Trophoblast cell (in vitro differentiated cells and primary cell): ENCODE data around the gene SORCS1.

Experiments used
- DNase-seq, 2 donors: peaks; one replicate each; pipeline ENCODE4 v3.0.0-alpha.2; 2016
- H2AFZ ChIP-seq: 2 replicates; pipeline ENCODE4 v1.6.1; 2013; ENCODE audit warnings: low read length, moderate library complexity, mild to moderate bottlenecking; ENCODE audit not compliant: insufficient read depth, poor library complexity
- H2AK5ac ChIP-seq: 2 replicates; pipeline ENCODE4 v1.6.1; 2013; ENCODE audit warnings: mild to moderate bottlenecking, low read length
- H2BK120ac ChIP-seq: 2 replicates; pipeline ENCODE4 v1.6.1; 2013; ENCODE audit warnings: low read length, mild to moderate bottlenecking, moderate library complexity; ENCODE audit not compliant: insufficient read depth, poor library complexity
- H2BK12ac ChIP-seq: 2 replicates; pipeline ENCODE4 v1.6.1; 2013; ENCODE audit warnings: mild to moderate bottlenecking, low read length, moderate library complexity
- H2BK5ac ChIP-seq: 2 replicates; pipeline ENCODE4 v1.6.1; 2013; ENCODE audit warnings: low read length, low read depth, moderate library complexity, mild to moderate bottlenecking; ENCODE audit not compliant: poor library complexity
- H3K14ac ChIP-seq: 2 replicates; pipeline ENCODE4 v1.6.1; 2013; ENCODE audit warnings: mild to moderate bottlenecking, low read length
- H3K18ac ChIP-seq: 2 replicates; pipeline ENCODE4 v1.6.1; 2013; ENCODE audit warnings: mild to moderate bottlenecking, low read length
- H3K23ac ChIP-seq: 2 replicates; pipeline ENCODE4 v1.6.1; 2013; ENCODE audit warnings: low read length
- H3K27ac ChIP-seq: 2 replicates; pipeline ENCODE4 v1.5.1; 2013; ENCODE audit warnings: low read depth, mild to moderate bottlenecking, inconsistent platforms, low read length, moderate library complexity
- H3K27me3 ChIP-seq: 2 replicates; pipeline ENCODE4 v1.6.1; 2013; ENCODE audit warnings: inconsistent platforms, mild to moderate bottlenecking, low read length, moderate library complexity; ENCODE audit not compliant: insufficient read depth
- H3K36me3 ChIP-seq, 2 experiments: 1 replicate in 1 of 2; 2 replicates in 1 of 2; pipeline ENCODE4 v1.6.1; 2013; ENCODE audit warnings: low read length in 2 of 2, mild to moderate bottlenecking in 2 of 2, moderate library complexity in 1 of 2; ENCODE audit not compliant: insufficient read depth in 2 of 2, control insufficient read depth in 1 of 2
- H3K4ac ChIP-seq: 2 replicates; pipeline ENCODE4 v1.6.1; 2013; ENCODE audit warnings: low read depth, mild to moderate bottlenecking, low read length, moderate library complexity
- H3K4me1 ChIP-seq, 2 experiments: 1 replicate in 1 of 2; 2 replicates in 1 of 2; pipeline ENCODE4 v1.6.1; 2013; ENCODE audit warnings: low read length in 2 of 2, mild to moderate bottlenecking in 2 of 2, moderate library complexity in 1 of 2; ENCODE audit not compliant: insufficient read depth in 2 of 2, control insufficient read depth in 1 of 2
- H3K4me2 ChIP-seq: 2 replicates; pipeline ENCODE4 v1.6.1; 2013; ENCODE audit warnings: inconsistent platforms, mild to moderate bottlenecking, low read length, moderate library complexity
- H3K4me3 ChIP-seq: 2 replicates; pipeline ENCODE4 v1.5.1; 2013; ENCODE audit warnings: mild to moderate bottlenecking, low read depth, low read length, inconsistent platforms
- H3K79me1 ChIP-seq: one replicate; pipeline ENCODE4 v1.6.1; 2013; ENCODE audit warnings: low read length
- H3K79me2 ChIP-seq: 2 replicates; pipeline ENCODE4 v1.6.1; 2013; ENCODE audit warnings: low read length, mild to moderate bottlenecking; ENCODE audit not compliant: control insufficient read depth, insufficient read depth, poor library complexity
- H3K9ac ChIP-seq: 2 replicates; pipeline ENCODE4 v1.6.1; 2013; ENCODE audit warnings: mild to moderate bottlenecking, low read length
- H3K9me3 ChIP-seq: 2 replicates; pipeline ENCODE4 v1.6.1; 2013; ENCODE audit warnings: low read depth, mild to moderate bottlenecking, control low read depth, inconsistent platforms, low read length; ENCODE audit not compliant: insufficient read depth
- H4K12ac ChIP-seq: 2 replicates; pipeline ENCODE4 v1.6.1; 2013; ENCODE audit warnings: low read depth, mild to moderate bottlenecking, low read length, moderate library complexity
- H4K8ac ChIP-seq: 2 replicates; pipeline ENCODE4 v1.6.1; 2013; ENCODE audit warnings: low read depth, mild to moderate bottlenecking, low read length, moderate library complexity
- H4K91ac ChIP-seq: one replicate; pipeline ENCODE4 v1.6.1; 2013; ENCODE audit warnings: low read depth, mild to moderate bottlenecking, low read length, moderate library complexity
- WGBS: extraction: QIAGEN DNeasy Blood & Tissue Kit; methylation state at CpG from one replicate; pipeline ENCODE4 v1.1.7; 2013; ENCODE audit warnings: missing lambda C conversion rate; ENCODE audit not compliant: insufficient read length, insufficient coverage; ENCODE audit errors: extremely low coverage; 5-methylcytosine and 5-hydroxymethylcytosine counted together

Gene SORCS1

DNA sequence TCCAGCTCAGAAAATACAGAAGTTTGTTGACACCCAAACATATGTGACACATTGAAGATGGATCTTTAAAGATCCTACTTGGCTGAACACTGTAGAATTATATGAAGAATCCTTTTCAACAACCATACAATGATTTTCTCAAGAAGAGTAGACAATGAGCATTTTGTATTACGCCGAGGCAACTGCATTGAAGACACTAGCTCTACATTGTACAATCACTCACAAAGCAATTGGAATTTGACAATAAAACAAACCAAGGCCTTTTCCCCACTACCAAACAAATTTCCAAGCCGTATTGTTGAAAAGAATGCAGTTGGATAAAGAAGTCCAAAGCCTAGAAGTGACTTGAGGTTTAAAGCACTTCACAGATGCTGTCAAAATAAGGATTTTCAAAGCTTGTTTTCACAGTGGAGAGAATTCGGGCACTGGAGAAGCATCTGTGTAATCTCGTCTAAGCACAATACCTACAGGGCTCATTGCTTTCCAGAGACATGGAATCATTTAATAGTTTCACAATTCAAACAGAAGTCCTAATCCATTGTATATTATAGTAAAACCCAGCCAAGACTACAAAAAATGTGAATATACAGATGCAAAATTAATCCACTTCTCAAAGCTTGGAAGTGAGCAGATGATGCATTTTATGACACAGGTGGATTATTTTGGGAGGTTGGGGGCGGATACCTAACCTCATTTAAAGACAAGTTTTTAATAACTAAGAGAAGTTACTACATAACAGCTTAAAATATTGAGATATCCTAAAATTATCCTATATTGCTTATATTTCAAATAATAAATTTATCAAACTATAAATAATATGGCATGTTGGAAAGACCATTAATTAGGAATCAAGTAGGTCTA, 78.6 kb downstream of the SORCS1 start:
- H2AFZ ChIP-seq, result no peak overlapping the region
- no peak for DNase-seq
- peaks cover 0 to 2% of the 10 kb centered on the region in 2 experiments for H3K4me1 ChIP-seq
- no peak overlapping the region for H3K18ac ChIP-seq
- no peak overlapping the region for H4K12ac ChIP-seq
- H4K8ac ChIP-seq, result no peak overlapping the region
- WGBS, result no CpG with 5 or more reads among the region's 6 CpGs
- H3K27ac ChIP-seq, result no peak overlapping the region
- H3K27me3 ChIP-seq, result no peaks in the 10 kb centered on the region
- no peak overlapping the region for H3K9ac ChIP-seq
- H3K23ac ChIP-seq, result no peak overlapping the region
- no peaks in the 10 kb centered on the region for H3K9me3 ChIP-seq
- H3K4me2 ChIP-seq, result no peak overlapping the region
- H2BK12ac ChIP-seq, result no peak overlapping the region
- H2AK5ac ChIP-seq, result no peak overlapping the region
- no peak overlapping the region for H3K4ac ChIP-seq
- H3K14ac ChIP-seq, result no peak overlapping the region
- H4K91ac ChIP-seq, result no peak overlapping the region
- H3K36me3 ChIP-seq, result no peaks in the 10 kb centered on the region
- H2BK5ac ChIP-seq, result no peak overlapping the region
- H2BK120ac ChIP-seq, result no peak overlapping the region
- no peaks in the 10 kb centered on the region for H3K79me1 ChIP-seq
- H3K4me3 ChIP-seq, result no peak overlapping the region
- no peaks in the 10 kb centered on the region for H3K79me2 ChIP-seq

DNA sequence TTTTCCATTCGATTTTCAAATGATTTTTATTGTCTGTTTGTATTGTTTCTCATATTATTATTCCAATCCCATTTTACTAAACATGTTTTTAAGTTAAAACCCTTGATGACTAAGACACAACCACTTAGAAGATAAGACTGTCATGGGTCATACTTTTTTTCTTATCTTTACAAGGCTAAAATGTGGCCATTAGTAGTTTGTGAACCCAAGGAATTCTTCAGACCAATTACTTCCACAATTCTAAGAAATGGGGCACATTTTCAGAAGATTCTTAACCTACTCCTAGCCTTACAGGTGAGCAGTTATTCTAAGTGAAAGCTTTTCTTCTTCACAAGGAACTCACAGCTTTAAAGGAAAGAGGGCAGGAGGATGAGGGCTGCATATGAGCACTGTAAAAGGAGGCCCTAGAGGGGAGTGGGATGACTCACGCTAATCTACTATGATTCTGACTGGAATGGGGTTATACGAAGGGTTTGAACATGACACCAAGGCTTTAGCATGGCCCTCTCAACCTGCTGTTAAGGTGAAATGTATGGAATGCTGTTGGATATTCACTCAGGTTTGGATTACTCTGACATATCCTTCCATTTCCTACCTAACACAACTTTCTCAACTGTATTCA, 81.0 kb downstream of the SORCS1 start:
- no peaks in the 10 kb centered on the region for H3K9me3 ChIP-seq
- H2BK12ac ChIP-seq, result no peak overlapping the region
- no peaks in the 10 kb centered on the region for H3K36me3 ChIP-seq
- H3K4me2 ChIP-seq, result peak overlapping the region; percentile 2
- no peak overlapping the region for H4K91ac ChIP-seq
- no peak overlapping the region for H3K14ac ChIP-seq
- no peak overlapping the region for H3K9ac ChIP-seq
- H3K18ac ChIP-seq, result no peak overlapping the region
- no peaks in the 10 kb centered on the region for H3K27me3 ChIP-seq
- peaks cover 0 to 2% of the 10 kb centered on the region in 2 experiments for H3K4me1 ChIP-seq
- H2BK5ac ChIP-seq, result no peak overlapping the region
- no peak overlapping the region for H3K4ac ChIP-seq
- DNase-seq, result no peak
- no peak overlapping the region for H4K8ac ChIP-seq
- H3K79me2 ChIP-seq, result no peaks in the 10 kb centered on the region
- no peak overlapping the region for H3K4me3 ChIP-seq
- no peak overlapping the region for H3K23ac ChIP-seq
- no peak overlapping the region for H2AK5ac ChIP-seq
- WGBS, result no CpG with 5 or more reads among the region's 3 CpGs
- H4K12ac ChIP-seq, result no peak overlapping the region
- no peak overlapping the region for H3K27ac ChIP-seq
- no peak overlapping the region for H2BK120ac ChIP-seq
- no peaks in the 10 kb centered on the region for H3K79me1 ChIP-seq
- H2AFZ ChIP-seq, result no peak overlapping the region

DNA sequence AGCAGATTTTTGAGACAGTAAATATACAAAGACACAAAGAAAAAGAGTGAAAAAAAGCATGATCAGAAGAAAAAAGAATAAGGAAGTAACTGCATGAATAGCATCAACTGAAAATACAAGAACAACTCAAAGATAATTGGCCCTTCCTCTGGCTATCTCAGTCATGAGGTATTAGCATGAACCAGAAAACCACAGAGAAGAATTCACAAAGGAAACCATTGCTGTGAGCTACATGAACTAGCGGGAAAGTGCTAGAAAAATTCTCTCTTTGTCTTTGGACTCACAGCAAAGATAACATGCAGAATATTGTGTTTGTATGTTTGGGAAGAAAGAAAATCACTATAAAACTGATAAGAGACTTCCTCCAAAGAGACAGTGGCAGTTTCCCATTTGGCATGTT, 82.9 kb downstream of the SORCS1 start:
- Histone ChIP-seq H3K9ac (no peak overlapping the region), H3K4ac (no peak overlapping the region), H2AK5ac (no peak overlapping the region), H3K14ac (no peak overlapping the region), H2BK5ac (no peak overlapping the region), H3K36me3 (no peaks in the 10 kb centered on the region), H3K79me1 (no peaks in the 10 kb centered on the region), H2AFZ (no peak overlapping the region), H3K9me3 (no peaks in the 10 kb centered on the region), H3K18ac (no peak overlapping the region), H3K27me3 (no peaks in the 10 kb centered on the region), H3K4me2 (no peak overlapping the region), H2BK12ac (no peak overlapping the region), H4K91ac (no peak overlapping the region), H4K12ac (no peak overlapping the region), H3K27ac (no peak overlapping the region), H3K79me2 (no peaks in the 10 kb centered on the region), H2BK120ac (no peak overlapping the region), H3K23ac (no peak overlapping the region), H3K4me3 (no peak overlapping the region), H3K4me1 (peaks cover 0 to 2% of the 10 kb centered on the region in 2 experiments), H4K8ac (no peak overlapping the region)
- no CpG with 5 or more reads among the region's 1 CpG for WGBS
- no peak for DNase-seq

DNA sequence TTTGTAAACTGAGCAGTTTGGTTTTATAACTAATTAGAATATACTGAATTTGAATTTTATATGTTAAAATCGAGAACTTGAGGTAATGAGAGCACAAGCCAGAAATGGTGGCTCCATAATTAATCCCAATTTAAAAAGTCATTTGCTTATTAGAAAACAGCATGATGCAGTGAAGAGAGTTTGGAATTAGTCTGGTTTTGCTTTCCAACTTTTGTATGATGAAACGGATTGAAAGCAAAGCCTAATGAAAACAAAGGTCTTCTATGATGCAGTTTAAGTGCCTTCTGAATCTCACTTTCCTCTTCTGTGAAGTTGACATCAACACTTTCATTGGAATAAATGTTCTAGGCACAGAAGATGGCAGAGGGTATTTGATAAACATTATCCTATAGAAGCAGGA, 89.4 kb downstream of the SORCS1 start:
- Histone ChIP-seq H3K27ac (no peak overlapping the region), H2AK5ac (no peak overlapping the region), H2BK5ac (no peak overlapping the region), H3K9ac (no peak overlapping the region), H3K79me2 (no peaks in the 10 kb centered on the region), H3K18ac (no peak overlapping the region), H3K36me3 (no peaks in the 10 kb centered on the region), H4K91ac (no peak overlapping the region), H3K4ac (no peak overlapping the region), H3K23ac (no peak overlapping the region), H3K4me3 (no peak overlapping the region), H3K27me3 (no peaks in the 10 kb centered on the region), H3K79me1 (no peaks in the 10 kb centered on the region), H3K4me2 (no peak overlapping the region), H2BK12ac (no peak overlapping the region), H2AFZ (no peak overlapping the region), H3K14ac (no peak overlapping the region), H4K8ac (no peak overlapping the region), H3K4me1 (peaks cover 0 to 2% of the 10 kb centered on the region in 2 experiments), H3K9me3 (no peaks in the 10 kb centered on the region), H4K12ac (no peak overlapping the region), H2BK120ac (no peak overlapping the region)
- no peak for DNase-seq
- WGBS, result no CpG with 5 or more reads among the region's 2 CpGs
